Activated CD4-positive, CD25-positive, alpha-beta regulatory T cell (primary cell): ENCODE results near the gene DCPS.
"Not testable (repeated sequence)": the region's sequence is repeated elsewhere in the genome, so short reads cannot be mapped to it uniquely, and the experiment has no call there.

Source experiments
- DNase-seq, 4 experiments: peaks; one replicate each; lab custom pipeline; 2025; lab: John Stamatoyannopoulos, UW

Gene DCPS

DNA sequence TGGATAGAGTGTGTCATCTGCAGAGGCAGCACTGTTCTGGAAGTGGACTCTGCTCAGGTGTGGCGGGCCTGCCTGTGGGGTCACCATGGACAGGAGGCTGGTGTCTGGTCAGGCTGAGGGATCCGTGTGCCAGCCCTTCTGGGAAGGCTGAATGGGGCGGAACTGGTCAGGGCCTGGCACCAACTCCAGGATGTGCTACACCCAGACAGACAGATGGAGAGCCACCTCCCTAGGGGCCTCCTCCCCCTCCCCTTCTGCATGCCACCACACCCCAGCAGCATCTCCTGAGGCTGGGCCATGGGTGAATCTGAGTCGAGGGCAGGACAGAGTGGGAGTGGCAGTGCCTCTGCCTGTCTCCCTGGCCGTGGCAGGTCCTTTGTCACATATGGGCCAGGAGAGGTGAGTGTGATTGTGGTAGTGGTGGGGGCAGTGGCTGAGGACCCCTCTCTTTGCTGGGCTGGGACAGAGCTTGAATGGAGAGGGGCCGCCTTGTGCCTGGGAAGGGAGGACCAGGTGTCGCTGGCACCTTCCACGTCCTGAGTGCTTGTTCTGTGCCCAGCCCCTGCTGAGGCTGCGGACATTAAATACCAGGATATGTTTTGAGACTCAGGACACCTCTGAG, 80.7 kb downstream of the DCPS start:
- DNase-seq: no peak

DNA sequence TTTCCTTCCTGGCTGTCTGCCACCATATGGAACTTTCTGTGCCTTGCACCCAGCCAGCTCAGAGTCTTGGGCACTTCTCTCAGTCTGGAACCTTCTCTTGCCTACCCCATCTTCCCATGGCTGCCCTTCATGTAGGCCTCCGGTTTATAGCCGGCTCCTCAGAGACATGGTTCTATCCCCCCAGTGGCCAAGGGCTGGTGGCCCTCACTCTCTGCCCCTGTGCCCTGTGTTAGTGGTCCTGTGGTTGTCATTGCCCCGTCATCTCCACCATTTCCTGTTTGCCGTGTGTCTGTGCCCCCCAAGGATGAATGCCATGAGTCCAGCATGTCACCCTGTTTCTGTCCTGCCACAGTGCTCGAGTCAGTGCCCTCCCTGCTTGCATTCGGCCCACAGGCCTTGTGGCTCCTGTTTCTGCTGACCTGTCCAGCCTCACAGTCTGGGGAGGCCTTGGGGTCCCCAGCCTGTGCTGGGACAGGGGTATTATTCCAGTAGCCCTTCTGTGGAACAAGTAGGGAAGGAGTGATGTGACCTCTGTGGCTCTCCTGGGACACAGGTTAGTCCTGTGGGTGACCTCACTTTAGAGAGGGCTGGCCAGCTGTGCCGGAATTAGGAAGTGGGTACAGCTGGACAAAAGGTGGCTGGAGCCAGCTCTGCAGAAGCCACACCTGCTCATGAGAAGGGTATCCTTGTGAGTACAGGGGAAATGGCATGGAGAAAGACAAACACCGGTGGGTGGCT, 82.3 kb downstream of the DCPS start:
- DNase-seq: no peak

DNA sequence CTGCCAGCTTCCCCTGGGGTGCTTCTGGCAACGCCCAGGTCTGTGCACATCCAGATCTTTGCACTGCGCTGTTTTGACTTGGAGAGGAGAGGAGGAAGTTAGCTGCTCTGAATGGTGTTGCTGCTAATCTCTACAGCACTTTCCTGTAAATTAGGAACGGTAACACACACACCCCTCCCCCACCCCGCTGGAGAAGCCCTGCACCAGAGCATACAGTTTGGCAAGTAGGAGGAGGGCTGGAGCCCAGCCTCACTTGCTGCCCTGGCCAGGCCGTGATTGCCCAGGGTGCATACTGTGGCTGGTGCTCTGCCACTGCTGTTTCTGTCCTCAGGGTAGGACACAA, 82.8 kb downstream of the DCPS start:
- not testable (repeated sequence) for DNase-seq

DNA sequence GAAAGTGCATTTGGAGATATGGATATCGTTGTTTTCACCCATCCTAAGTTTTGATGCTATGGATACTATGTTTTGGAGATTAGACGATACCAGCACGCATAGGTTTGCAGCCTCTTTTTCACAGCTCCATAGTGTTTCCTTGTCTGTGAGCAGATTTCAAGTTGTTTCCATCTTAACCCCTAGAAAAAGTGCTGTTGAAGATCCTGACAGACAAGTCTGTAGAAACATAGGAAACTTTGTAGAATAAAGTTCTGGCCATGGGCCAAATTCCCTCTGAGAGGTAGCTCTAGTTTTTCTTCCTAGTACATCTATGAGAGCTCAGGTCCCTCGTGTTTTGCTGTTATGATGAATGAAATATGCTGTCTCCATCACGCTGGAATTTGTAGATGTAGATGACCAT, 84.0 kb downstream of the DCPS start:
- no peak for DNase-seq

DNA sequence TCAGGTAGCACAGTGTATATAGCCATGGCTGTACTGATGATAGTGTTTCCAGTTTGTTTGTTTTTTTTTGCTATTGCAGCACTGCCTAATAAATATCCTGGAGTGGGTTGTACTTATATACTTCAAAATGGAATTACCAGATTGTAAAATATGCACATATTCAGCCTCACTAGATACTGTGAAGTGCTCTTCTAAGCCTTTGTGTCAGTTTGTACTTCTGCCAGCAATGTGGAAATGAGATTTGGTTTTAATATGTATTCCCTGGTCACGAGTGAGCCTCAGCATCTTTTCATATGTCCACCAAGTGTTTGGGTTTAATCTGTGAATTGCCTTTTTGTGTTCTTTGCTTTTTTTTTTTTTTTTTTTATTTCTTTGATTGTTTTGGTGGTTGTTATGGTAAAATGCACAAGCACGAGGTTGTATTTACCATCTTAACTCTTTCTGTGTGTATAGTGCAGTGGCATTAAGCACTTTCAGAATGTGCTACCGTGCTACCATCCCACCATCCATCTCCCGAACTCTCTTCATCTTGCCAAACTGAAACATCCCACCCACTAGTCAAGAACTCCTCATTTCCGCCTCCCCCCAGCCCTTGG, 86.5 kb downstream of the DCPS start:
- DNase-seq: no peak

DNA sequence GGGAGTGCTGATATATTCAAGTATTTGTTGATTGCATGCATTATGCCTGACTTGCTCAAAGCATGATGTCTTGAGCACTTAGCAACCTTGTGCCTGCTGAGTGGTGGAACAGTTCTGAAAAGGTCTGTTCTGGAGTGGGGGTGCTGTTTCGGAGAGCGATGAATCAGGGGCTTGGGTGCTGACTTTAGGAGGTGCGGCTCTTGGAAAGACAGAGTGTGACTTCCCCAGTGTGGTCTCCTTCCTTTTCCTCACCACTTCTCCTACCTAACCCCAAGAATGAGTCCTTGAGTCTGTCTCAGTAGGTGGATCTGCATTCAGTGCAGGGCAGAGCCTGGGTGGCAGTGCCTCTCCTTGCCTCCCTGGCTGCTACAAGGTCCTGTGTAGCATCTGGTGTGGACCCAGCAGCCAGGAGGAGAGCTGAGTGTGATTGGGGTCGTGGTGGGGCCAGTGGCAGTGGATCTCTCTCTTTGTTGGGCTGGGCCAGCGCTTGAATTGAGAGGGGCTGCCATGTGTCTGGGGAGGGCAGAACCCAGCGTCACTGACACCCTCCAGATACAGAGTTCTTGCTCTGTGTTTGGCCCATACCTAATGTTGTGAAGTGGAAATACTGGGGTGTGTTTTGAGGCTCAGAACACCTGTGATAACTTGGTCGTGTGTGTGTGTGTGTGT, 87.6 kb downstream of the DCPS start:
- no peak for DNase-seq

DNA sequence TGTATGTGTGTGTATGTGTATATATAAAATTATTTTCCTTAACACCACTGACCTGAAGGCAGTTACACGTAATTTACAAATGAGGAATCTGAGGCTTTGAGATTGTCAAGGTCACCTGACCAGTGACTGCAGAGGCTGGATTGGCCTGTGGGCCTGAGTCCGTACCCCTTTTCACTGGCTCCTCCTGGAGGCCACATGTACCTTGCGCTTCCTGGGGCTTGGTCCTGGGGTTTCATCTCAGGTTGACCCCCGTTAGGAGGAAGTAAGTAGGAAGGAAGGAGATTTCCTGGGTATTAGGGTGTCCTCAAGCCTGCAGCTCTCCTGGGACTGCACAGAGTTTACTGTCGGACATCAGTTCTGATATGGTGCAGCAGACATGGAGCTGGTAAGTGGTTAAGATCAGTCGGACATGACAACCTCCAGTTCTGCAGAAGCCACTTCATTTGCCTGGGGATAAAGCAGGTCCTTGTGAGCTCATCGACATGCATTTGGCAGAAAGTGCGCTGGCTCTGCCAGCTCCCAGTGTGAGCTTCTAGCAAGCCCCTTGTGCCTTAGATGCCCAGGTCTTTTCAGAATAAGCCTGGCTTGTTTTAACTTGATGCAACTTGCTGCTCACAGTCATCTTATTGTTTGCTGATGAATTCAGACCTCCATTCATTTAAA, 88.2 kb downstream of the DCPS start:
- DNase-seq: no peak

DNA sequence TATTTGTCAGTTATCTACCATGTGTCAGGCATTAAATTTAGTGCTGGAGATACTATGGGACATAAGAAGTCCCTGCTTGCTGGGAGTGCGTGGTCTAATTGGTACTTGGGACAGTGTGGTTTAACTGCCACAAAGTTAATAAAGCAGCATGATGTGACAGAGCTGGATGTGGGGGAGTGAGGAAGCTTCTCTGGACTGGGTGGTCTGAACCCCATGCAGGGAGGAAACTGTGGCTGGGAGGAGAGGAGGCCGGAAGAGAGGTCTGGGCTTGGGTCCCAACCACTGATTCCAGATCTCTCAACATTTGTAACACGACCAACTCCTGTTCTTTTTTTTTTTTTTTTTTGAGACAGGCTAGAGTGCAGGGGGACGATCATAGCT, 88.8 kb downstream of the DCPS start:
- DNase-seq: no peak

DNA sequence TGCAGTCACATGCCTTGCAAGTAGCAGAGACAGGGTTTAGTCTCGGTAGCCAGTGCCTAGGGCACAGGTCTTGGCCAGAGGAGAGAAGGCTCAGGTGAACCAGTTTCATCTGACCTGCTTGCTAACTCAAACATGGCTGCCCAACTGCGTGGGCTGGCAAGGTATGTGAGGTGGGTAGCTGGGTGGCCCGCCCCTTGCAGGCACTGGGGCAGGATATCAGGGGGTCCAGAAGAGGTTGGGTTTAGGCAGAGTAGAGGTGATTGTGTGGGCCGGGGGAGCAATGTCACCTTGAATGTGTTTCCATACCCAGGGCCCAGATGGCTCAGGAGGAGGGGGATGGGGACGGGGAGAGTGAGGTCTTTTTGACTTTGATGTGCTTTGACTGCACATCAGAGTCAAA, 89.3 kb downstream of the DCPS start:
- DNase-seq: no peak

DNA sequence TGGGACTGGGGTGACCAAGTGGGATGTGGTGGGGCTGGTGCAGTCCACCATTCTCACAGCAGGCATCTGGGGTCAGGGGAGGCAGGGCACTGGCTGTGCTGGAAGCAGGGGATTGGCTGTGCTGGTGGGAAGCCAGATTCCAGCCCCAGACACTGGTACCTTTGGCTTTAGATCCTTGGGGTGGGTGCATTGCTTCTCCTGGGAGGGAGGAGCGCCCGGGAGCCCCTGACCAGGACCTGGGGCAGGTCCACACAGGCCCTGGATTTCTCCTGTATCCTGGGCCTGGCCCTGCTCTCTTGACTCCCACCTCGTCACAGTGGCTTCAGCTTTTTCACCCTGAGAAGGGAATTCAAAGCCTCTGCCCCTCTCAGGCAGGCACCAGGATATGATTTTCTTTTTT, 90.2 kb downstream of the DCPS start:
- DNase-seq: no peak

DNA sequence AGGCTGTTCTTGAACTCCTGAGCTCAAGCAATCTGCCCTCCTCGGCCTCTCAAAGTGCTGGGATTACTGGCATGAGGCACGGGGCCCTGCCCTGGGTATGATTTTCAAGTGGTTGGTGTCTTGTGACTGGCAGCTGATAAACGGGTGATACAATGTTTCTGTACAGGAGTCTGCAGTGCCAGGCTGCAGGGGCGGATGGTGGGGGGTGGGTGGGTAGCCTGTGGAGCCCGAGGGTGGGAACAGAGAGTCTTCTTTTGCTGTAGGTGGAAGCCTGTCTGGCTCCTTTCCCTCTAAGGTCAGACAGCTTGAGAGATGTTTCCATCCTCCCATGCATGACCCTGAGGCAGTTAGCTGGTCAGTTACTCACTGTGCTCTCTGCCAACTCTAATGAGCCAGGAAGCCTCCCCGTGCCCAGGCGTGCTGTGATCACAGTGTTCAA, 90.8 kb downstream of the DCPS start:
- not testable (repeated sequence) for DNase-seq
